Right lobe of liver (tissue), 4 donors: ENCODE measurements around the gene SRCAP.

Source experiments
- POLR2A ChIP-seq: fragments of 450-650 bp; IDR thresholded peaks from one replicate; pipeline ENCODE4 v1.6.1; 2017; ENCODE audit warnings: antibody characterized with exemption, mild to moderate bottlenecking
- TF ChIP-seq, protein P1 (sequence below), 4 donors: fragments of 200-600 bp in 3 of 4; fragments of 450-650 bp in 1 of 4; IDR thresholded peaks; one replicate each; pipeline versions ENCODE4 v1.5.1 to v1.8.0; 2016 to 2022; ENCODE audit warnings: antibody characterized with exemption in 4 of 4, mild to moderate bottlenecking in 2 of 4
- donor health status: DM: no; HTN: no; CAD: no.
- donor health status: DM: no; HTN: no; CAD: no.
- donor health status: DM: no; HTN: yes; CAD: no.

DNA sequence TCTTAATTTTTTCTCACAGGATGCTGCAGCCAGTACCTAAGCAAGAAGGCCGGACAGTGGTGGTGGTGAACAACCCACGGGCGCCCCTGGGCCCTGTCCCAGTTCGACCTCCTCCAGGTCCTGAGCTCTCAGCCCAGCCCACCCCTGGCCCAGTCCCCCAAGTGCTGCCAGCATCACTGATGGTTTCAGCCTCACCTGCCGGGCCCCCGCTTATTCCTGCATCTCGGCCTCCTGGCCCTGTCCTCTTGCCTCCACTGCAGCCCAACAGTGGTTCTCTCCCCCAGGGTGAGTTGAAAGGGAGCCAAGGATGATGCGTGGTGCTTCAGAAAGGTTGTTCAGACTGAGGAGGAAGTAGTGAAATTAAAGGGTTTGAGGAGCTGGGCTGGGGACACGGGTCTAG, 21.7 kb downstream of the SRCAP start:
- no peak for TF ChIP-seq POLR2A
- TF ChIP-seq, protein P1, sequence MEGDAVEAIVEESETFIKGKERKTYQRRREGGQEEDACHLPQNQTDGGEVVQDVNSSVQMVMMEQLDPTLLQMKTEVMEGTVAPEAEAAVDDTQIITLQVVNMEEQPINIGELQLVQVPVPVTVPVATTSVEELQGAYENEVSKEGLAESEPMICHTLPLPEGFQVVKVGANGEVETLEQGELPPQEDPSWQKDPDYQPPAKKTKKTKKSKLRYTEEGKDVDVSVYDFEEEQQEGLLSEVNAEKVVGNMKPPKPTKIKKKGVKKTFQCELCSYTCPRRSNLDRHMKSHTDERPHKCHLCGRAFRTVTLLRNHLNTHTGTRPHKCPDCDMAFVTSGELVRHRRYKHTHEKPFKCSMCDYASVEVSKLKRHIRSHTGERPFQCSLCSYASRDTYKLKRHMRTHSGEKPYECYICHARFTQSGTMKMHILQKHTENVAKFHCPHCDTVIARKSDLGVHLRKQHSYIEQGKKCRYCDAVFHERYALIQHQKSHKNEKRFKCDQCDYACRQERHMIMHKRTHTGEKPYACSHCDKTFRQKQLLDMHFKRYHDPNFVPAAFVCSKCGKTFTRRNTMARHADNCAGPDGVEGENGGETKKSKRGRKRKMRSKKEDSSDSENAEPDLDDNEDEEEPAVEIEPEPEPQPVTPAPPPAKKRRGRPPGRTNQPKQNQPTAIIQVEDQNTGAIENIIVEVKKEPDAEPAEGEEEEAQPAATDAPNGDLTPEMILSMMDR (IDR thresholded peaks at IDR 0.05) = no peak
